IMR-90 (cell line): ENCODE measurements around the gene PLD5. TPM values are rescaled to one million over a fixed set of nuclear protein-coding genes. Genes with fewer than 3 reads are reported as not detected.
"Not testable (repeated sequence)": the region's sequence is repeated elsewhere in the genome, so short reads cannot be mapped to it uniquely, and the experiment has no call there.

Experiments used
- ATAC-seq: fragments of 200-7000 bp; cut with Tn5 transposase; 2 replicates; pipeline ENCODE4 v1.9.1; 2020; ENCODE audit warnings: low read depth, mild to moderate bottlenecking, moderate library complexity
- BruUV-seq: library from RNA; stranded (reverse); fragments of 400-500 nt; replicated peaks from 2 replicates; lab custom pipeline; 2021; lab: Mats Ljungman, UMichigan
- CTCF ChIA-PET: fragments of 300-600 bp; formaldehyde crosslinking; extraction: SDS; loops from one replicate; lab custom pipeline; 2021; ENCODE audit warnings: antibody characterized with exemption; lab: Yijun Ruan, JAX
- POLR2A ChIA-PET: fragments of 300-600 bp; sonication (Branson Sonifier 250); formaldehyde crosslinking; loops from one replicate; lab custom pipeline; 2022; ENCODE audit warnings: antibody characterized with exemption; ENCODE audit not compliant: unreplicated experiment; lab: Charles Lee
- DNase-seq: peaks from one replicate; pipeline ENCODE4 v3.0.0; 2013
- H2AFZ ChIP-seq: replicated peaks from 2 replicates; pipeline ENCODE3; 2013; ENCODE audit warnings: low read length, mild to moderate bottlenecking; ENCODE audit not compliant: poor library complexity
- H2AK5ac ChIP-seq: 2 replicates; pipeline ENCODE4 v1.6.1; 2013; ENCODE audit warnings: low read depth, low read length, inconsistent platforms
- H2AK9ac ChIP-seq: replicated peaks from 2 replicates; pipeline ENCODE3; 2013; ENCODE audit warnings: mild to moderate bottlenecking, low read depth, low read length, moderate library complexity; ENCODE audit not compliant: poor library complexity
- H2BK120ac ChIP-seq: 2 replicates; pipeline ENCODE4 v1.6.1; 2013; ENCODE audit warnings: low read depth, low read length, inconsistent platforms
- H2BK15ac ChIP-seq: 3 replicates; pipeline ENCODE4 v1.6.1; 2013; ENCODE audit warnings: low read depth, low read length, inconsistent platforms
- H2BK20ac ChIP-seq: 2 replicates; pipeline ENCODE4 v1.6.1; 2013; ENCODE audit warnings: low read depth, mild to moderate bottlenecking, inconsistent platforms, low read length, moderate library complexity
- H2BK5ac ChIP-seq: 2 replicates; pipeline ENCODE4 v1.6.1; 2013; ENCODE audit warnings: mild to moderate bottlenecking, low read depth, low read length, inconsistent platforms; ENCODE audit not compliant: poor library complexity, severe bottlenecking
- H3K14ac ChIP-seq: replicated peaks from 2 replicates; pipeline ENCODE4 v1.6.1; 2013; ENCODE audit warnings: low read depth, low read length, inconsistent platforms
- H3K18ac ChIP-seq: 2 replicates; pipeline ENCODE4 v1.6.1; 2013; ENCODE audit warnings: low read depth, low read length, control low read depth
- H3K23ac ChIP-seq: 2 replicates; pipeline ENCODE4 v1.6.1; 2013; ENCODE audit warnings: low read depth, low read length, inconsistent platforms
- H3K27ac ChIP-seq: 2 replicates; pipeline ENCODE4 v1.5.1; 2013; ENCODE audit warnings: mild to moderate bottlenecking, control low read depth, low read length; ENCODE audit not compliant: insufficient read depth
- H3K27me3 ChIP-seq: 2 replicates; pipeline ENCODE4 v1.6.1; 2013; ENCODE audit warnings: low read length; ENCODE audit not compliant: control insufficient read depth, insufficient read depth
- H3K36me3 ChIP-seq: 2 replicates; pipeline ENCODE4 v1.6.1; 2013; ENCODE audit warnings: low read length, mixed read lengths; ENCODE audit not compliant: control insufficient read depth, insufficient read depth
- H3K4ac ChIP-seq: 2 replicates; pipeline ENCODE4 v1.6.1; 2013; ENCODE audit warnings: low read depth, low read length, inconsistent platforms
- H3K4me1 ChIP-seq: 2 replicates; pipeline ENCODE4 v1.6.1; 2013; ENCODE audit warnings: low read length, mixed read lengths; ENCODE audit not compliant: control insufficient read depth, insufficient read depth
- H3K4me2 ChIP-seq: 2 replicates; pipeline ENCODE4 v1.6.1; 2013; ENCODE audit warnings: low read depth, mild to moderate bottlenecking, control low read depth, low read length, moderate library complexity
- H3K4me3 ChIP-seq: 2 replicates; pipeline ENCODE4 v1.5.1; 2013; ENCODE audit warnings: low read depth, mild to moderate bottlenecking, control low read depth, low read length, moderate library complexity; ENCODE audit not compliant: insufficient read depth
- H3K56ac ChIP-seq: 2 replicates; pipeline ENCODE4 v1.6.1; 2013; ENCODE audit warnings: low read length, inconsistent platforms; ENCODE audit not compliant: insufficient read depth; ENCODE audit errors: extremely low read depth
- H3K79me1 ChIP-seq, 2 experiments: 2 replicates each; pipeline ENCODE4 v1.6.1; 2013; ENCODE audit warnings: low read length in 2 of 2, inconsistent platforms in 1 of 2, low read depth in 1 of 2
- H3K9ac ChIP-seq: 2 replicates; pipeline ENCODE4 v1.6.1; 2013; ENCODE audit warnings: low read depth, low read length, control low read depth
- H3K9me1 ChIP-seq: 2 replicates; pipeline ENCODE4 v1.6.1; 2013; ENCODE audit warnings: low read length, inconsistent platforms; ENCODE audit not compliant: insufficient read depth
- H3K9me3 ChIP-seq: 2 replicates; pipeline ENCODE4 v1.6.1; 2013; ENCODE audit warnings: low read length; ENCODE audit not compliant: control insufficient read depth, insufficient read depth
- H4K20me1 ChIP-seq: 2 replicates; pipeline ENCODE4 v1.6.1; 2013; ENCODE audit warnings: low read length, inconsistent platforms; ENCODE audit not compliant: insufficient read depth
- H4K5ac ChIP-seq: 2 replicates; pipeline ENCODE4 v1.6.1; 2013; ENCODE audit warnings: mild to moderate bottlenecking, low read depth, low read length, control low read depth
- H4K8ac ChIP-seq, 2 experiments: 2 replicates each; pipeline ENCODE4 v1.6.1; 2013; ENCODE audit warnings: low read depth in 2 of 2, low read length in 2 of 2, control low read depth in 1 of 2, inconsistent platforms in 1 of 2
- H4K91ac ChIP-seq: 2 replicates; pipeline ENCODE4 v1.6.1; 2013; ENCODE audit warnings: low read depth, low read length, inconsistent platforms; ENCODE audit not compliant: insufficient read depth
- WGBS, 2 experiments: methylation state at CpG; one replicate each; pipeline versions ENCODE4 v1.1.5 to v1.1.7; 2013; ENCODE audit warnings: missing lambda C conversion rate in 2 of 2; ENCODE audit not compliant: insufficient read length in 1 of 2; ENCODE audit errors: extremely low coverage in 2 of 2; 5-methylcytosine and 5-hydroxymethylcytosine counted together
- dilution Hi-C: fragments of 300-500 bp; cut with HindIII; formaldehyde crosslinking; loops from one replicate; pipeline ENCODE4 v1.14.3; 2018; ENCODE audit warnings: low sequenced_read_pairs; ENCODE audit not compliant: unreplicated experiment
- in situ Hi-C: fragments of 300-500 bp; cut with MboI; formaldehyde crosslinking; loops from 3 replicates; pipeline ENCODE4 v1.14.3; 2019; ENCODE audit warnings: low sequenced_read_pairs, inconsistent platforms, mixed read lengths
- intact Hi-C: fragments of 100-400 bp; cut with micrococcal nuclease; formaldehyde crosslinking; loops from 2 replicates; pipeline ENCODE4 v1.10.0; 2022
- polyA plus RNA-seq, 3 experiments: library from polyadenylated mRNA; depleted of rRNA; stranded (reverse); fragments of >200 nt; gene quantifications; 2 replicates each; pipeline ENCODE4 v1.2.3, GENCODE V29; 2012; ENCODE audit warnings: low replicate concordance in 1 of 3
- total RNA-seq: library from RNA; depleted of rRNA; stranded (reverse); fragments of >200 nt; gene quantifications from 2 replicates; pipeline ENCODE4 v1.2.3, GENCODE V29; 2012

The PLD5 gene
- total and polyA plus RNA-seq, 2 of the 4 experiments (the other 2 are of a cell fraction) = not detected

- POLR2A ChIA-PET, H3K18ac ChIP-seq, intact Hi-C loops: not testable (repeated sequence)
Measured at GRCh38 chr1:242264419-242264818, 260.1 kb downstream of the PLD5 start.

More at GRCh38 chr1:242264419-242264818, 260.1 kb downstream of the PLD5 start:
- H3K36me3 ChIP-seq, CTCF ChIA-PET, H3K14ac ChIP-seq, H4K5ac ChIP-seq, H3K27ac ChIP-seq, BruUV-seq, H2AFZ ChIP-seq, H3K27me3 ChIP-seq, H3K4me3 ChIP-seq, H3K56ac ChIP-seq, H2AK9ac ChIP-seq, H2BK20ac ChIP-seq, H3K9ac ChIP-seq, H2AK5ac ChIP-seq, H4K8ac ChIP-seq, H2BK120ac ChIP-seq, H2BK5ac ChIP-seq, DNase-seq, H3K9me1 ChIP-seq, in situ Hi-C loops, H3K9me3 ChIP-seq, H4K20me1 ChIP-seq, H3K23ac ChIP-seq, H3K79me1 ChIP-seq, H4K91ac ChIP-seq, dilution Hi-C loops, H2BK15ac ChIP-seq, ATAC-seq, H3K4ac ChIP-seq, H3K4me1 ChIP-seq, H3K4me2 ChIP-seq: not testable (repeated sequence)
- WGBS, 2 experiments = no CpG with 5 or more reads among the region's 7 CpGs
